GM12872 (cell line): Measurements from ENCODE around the gene MGLL.

Experiments
- TF ChIP-seq, protein P1 (sequence below): IDR thresholded peaks from 3 replicates; pipeline ENCODE4 v1.5.1; 2011; ENCODE audit warnings: low read depth, mild to moderate bottlenecking, low read length, moderate library complexity; ENCODE audit not compliant: insufficient read depth

The MGLL gene

DNA sequence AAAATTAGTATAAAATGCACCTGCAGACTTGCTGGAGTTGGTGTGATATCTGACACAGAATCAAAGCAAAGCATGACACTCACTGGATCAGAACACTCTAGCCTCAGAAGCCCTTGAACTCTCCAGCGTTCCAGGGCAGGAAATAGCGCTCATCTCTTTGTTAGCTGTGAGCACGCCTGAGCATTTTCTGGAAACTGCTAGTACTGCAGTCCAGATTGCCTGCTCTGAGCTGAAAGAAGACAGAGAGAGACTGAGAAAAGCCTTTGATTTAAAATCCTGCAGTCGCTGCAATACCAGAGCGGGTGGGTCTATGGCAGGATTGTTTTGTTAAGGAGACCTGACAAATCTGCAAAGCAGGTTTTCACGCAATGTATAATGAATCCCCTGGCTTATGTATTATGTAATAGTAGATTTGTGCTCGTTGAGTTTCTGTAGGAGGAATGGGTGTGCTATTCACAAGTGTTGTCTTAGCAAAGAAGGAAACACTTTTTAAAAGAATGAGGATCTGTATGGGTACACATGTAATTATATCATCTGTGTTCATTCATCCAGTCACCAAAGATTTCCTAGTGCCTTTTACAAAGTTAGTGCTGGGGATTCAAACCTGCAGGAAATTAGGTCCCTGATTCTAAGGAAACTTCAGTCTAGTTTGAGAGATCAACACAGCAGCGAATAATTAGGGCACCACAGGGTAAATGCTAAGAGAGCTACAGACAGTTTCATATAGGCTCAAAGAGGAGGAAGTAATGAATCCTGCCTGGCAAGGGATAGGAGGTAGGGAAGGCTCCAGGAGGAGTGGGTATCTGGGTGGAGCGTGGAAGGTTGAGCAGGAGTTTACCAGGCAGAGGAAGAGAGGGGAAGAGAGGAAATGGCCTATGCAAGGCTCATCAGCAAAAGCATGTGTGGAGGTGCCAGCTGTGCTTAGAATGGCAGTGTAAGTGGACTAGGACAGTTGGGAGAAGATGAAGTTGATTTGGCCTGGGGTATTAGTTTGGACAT is 26.1 kb upstream of the MGLL start:
- TF ChIP-seq, protein P1, sequence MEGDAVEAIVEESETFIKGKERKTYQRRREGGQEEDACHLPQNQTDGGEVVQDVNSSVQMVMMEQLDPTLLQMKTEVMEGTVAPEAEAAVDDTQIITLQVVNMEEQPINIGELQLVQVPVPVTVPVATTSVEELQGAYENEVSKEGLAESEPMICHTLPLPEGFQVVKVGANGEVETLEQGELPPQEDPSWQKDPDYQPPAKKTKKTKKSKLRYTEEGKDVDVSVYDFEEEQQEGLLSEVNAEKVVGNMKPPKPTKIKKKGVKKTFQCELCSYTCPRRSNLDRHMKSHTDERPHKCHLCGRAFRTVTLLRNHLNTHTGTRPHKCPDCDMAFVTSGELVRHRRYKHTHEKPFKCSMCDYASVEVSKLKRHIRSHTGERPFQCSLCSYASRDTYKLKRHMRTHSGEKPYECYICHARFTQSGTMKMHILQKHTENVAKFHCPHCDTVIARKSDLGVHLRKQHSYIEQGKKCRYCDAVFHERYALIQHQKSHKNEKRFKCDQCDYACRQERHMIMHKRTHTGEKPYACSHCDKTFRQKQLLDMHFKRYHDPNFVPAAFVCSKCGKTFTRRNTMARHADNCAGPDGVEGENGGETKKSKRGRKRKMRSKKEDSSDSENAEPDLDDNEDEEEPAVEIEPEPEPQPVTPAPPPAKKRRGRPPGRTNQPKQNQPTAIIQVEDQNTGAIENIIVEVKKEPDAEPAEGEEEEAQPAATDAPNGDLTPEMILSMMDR = no peak

DNA sequence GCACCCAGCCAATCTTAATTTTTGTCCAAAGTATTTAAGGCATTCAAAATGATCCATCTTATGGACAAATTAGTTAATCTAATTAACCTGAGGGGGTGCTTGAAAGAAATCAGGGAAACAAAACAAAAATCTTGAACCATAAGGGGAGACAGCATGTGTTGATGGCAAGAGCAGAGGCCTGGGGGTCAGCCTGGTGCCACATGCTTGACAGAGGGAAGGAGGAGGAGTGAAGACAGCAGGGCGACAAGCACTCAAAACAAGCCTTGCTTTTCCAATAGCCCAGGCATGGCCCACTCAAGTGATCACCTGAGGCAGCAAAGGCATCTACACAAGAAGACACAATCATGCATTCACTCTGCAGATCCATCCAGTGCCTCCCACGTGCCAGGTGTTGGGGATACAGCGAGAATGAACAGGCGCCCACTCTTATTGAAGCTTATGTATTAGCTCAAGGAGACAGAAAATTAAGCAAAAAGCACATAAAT is 25.0 kb upstream of the MGLL start:
- TF ChIP-seq, protein P1 = no peak

DNA sequence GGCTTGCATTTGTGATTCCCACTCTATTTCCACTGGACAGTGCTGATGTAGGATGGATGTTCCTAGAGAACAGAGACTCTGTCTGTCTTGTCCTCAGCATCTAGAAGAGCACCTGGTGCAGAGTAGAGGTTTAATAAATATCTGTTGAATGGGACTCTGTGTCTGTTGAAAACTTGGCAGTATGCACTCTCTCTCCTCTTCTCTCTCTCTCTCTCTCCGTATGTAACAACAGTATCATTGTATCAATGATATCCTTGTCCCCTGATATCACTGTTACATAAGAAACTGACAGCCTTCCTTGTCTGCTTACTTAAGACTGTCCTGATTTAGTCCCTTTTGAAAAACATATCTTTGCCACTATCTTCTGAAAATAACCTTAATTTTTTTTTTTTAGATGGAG is 24.3 kb upstream of the MGLL start:
- TF ChIP-seq, protein P1 = no peak

DNA sequence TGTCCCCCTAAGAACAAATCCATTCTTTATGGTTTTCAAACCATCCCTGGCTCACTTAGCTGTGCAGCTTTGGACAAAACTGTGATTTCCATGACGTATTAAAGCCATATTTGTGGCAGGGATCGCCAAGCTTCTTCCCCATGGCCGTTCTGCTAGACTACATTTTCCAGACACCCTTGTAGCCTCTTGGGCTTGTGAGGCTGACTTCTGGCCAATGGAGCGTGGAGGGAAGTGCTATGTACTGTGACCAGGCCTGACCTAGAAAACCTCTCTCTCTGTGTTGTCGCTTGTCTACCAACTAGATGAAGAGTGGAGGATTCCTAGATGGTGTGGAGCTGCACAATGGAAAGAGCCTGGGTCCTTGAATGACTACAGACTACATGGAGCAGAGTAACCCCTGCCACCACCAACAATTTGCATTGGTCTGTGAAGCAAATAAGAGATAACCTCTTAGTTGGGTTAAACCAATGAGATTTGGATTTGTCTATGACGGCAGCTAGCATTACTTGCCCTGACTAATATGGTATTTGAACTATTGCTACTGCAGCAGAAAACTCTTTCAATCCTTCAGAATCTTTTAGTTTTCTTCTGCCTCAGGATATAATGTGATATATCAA is 22.1 kb upstream of the MGLL start:
- TF ChIP-seq, protein P1 = no peak

DNA sequence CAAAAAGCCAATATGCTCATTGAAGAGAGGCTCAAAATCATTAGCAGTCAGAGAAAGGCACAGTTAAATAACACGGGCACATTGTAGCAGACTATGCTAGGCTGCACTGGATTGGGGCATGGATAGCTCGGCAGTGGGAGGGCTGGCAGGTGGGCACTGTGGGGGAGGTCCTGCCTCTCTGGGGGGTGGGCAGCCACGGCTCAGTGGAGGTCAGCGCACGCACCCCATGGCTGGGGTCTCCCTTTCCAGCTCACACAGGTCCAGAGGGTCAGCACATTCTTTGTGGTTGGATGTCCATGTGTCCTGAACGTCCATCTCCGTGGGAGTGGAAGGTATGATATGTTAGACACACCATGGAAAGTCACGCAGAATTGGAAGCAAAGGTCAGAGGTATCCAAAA is 18.4 kb upstream of the MGLL start:
- TF ChIP-seq, protein P1 = no peak

DNA sequence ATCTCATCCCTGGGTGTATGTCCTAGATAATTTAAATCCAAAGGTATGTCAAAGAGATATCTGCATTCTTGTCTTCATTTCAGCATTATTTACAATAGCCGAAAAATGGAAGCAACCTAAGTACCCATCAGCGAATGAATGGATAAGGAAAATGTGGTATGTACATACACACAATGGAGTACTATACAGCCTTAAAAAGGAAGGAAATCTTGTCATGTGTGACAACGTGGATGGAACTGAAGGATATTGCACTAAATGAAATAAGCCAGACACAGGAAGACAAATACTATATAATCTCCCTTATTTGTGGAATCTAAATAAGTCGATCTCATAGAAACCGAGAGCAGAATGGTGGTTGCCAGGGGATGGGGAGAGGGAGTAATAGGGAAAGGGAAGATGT is 16.8 kb upstream of the MGLL start:
- TF ChIP-seq, protein P1 = no peak
